ENCODE results near the gene PTPRE. TPM values are rescaled to one million over a fixed set of nuclear protein-coding genes. Genes with fewer than 3 reads are reported as not detected.
A peak's percentile ranks its signal among the peaks of the same experiment; 100 is the strongest.

The PTPRE gene
- total RNA-seq, 6 experiments from 2014 or later = 2.3 to 9.2 (median 2.7) TPM

GRCh38 chr10:128072046-128072445 lies 165.1 kb downstream of the PTPRE start:
- 65% methylated on average over 6 of the region's 6 CpGs for WGBS (ENCODE audit: insufficient coverage, low coverage, low lambda C conversion rate, missing lambda C conversion rate)
- Histone ChIP-seq H3K36me3 (peaks cover 0 to 2% (median 0%) of the 10 kb centered on the region in 4 donors), H3K9me3 (no peaks in the 10 kb centered on the region), H3K4me3 (no peak overlapping the region), H3K27ac (no peak overlapping the region), H3K27me3 (no peaks in the 10 kb centered on the region), H3K4me1 (no peaks in the 10 kb centered on the region)
- intact Hi-C loops (cut with DNase I) = loop anchor here in 1 of 2 donors (10.0 kb wide), 2 partner anchors 73 to 167 kb away; partner anchors contain the start of gene PTPRE
- DNase-seq (no peak), ATAC-seq (no peak)
- TF ChIP-seq POLR2A (IDR thresholded peaks at IDR 0.05) (no peak), CTCF (IDR thresholded peaks at IDR 0.05) (no peak)

DNA sequence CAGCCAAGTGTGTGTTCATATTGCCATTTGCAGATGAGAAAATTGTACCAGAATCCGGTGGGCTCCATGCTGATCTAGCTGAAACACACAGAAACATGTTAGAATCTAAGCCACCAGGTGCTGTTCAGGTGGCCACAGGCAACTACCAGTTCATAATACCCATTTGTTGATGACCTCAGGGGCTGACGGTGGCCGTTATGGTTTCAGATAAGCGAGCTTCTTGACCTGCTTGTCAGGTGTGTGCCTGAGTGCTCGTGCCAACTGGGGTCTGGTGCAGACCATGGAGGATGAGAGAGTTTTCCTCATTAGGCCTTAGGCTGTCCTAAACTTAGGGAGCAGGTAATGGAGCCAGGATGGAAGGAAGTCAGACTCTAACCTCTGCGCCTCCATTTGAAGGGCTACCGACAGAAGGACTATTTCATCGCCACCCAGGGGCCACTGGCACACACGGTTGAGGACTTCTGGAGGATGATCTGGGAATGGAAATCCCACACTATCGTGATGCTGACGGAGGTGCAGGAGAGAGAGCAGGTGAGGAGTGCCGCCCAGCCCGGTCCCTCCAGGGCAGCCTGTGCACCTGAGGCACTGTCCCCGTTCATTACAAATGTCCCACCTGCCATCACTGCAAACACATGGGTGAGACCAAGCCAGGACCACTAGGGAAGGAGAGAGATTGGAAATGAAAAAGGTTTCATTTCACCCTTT lies 166.2 kb downstream of the PTPRE start:
- DNase-seq (peak in 1 of 3 donors; percentile 38), ATAC-seq (no peak)
- Histone ChIP-seq H3K4me1 (no peaks in the 10 kb centered on the region), H3K27ac (no peak overlapping the region), H3K4me3 (no peak overlapping the region), H3K36me3 (no peaks in the 10 kb centered on the region), H3K9me3 (no peaks in the 10 kb centered on the region), H3K27me3 (no peaks in the 10 kb centered on the region)
- intact Hi-C loops (cut with DNase I) = loop anchor here in 1 of 2 donors (10.0 kb wide), 2 partner anchors 72 to 168 kb away; partner anchors contain the start of gene PTPRE
- 65% methylated on average over 3 of the region's 14 CpGs for WGBS (ENCODE audit: insufficient coverage, low coverage, low lambda C conversion rate, missing lambda C conversion rate)
- TF ChIP-seq POLR2A (IDR thresholded peaks at IDR 0.05) = no peak
- no peak for TF ChIP-seq CTCF (IDR thresholded peaks at IDR 0.05)

DNA sequence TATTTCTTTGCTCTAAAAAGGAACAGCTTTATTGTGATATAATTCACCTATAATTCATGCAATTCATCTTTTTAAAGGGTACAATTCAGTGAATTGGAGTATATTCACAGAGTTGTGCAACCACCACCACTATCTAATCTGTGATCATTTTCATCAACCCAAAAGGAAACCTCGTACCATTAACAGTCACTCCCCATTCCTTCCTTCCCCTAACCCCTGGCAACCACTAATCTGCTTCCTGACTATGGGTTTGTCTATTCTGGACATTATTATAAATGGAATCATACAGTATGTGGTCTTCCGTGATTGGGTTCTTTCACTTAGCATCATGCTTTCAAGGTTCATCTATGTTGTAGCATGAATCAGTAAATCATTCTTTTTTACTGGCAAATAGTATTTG lies 167.0 kb downstream of the PTPRE start:
- no peak overlapping the region for H3K27ac ChIP-seq
- H3K27me3 ChIP-seq = no peaks in the 10 kb centered on the region
- TF ChIP-seq CTCF (IDR thresholded peaks at IDR 0.05) = no peak
- TF ChIP-seq POLR2A (IDR thresholded peaks at IDR 0.05) = no peak
- ATAC-seq (no peak), DNase-seq (no peak)
- H3K4me1 ChIP-seq = no peaks in the 10 kb centered on the region
- WGBS (ENCODE audit: insufficient coverage, low coverage, low lambda C conversion rate, missing lambda C conversion rate) = 36% methylated on average over 2 of the region's 2 CpGs
- intact Hi-C loops (cut with DNase I) = loop anchor here in 1 of 2 donors (10.0 kb wide), 2 partner anchors 71 to 169 kb away; partner anchors contain the start of gene PTPRE
- H3K36me3 ChIP-seq = no peaks in the 10 kb centered on the region
- H3K4me3 ChIP-seq = no peak overlapping the region
- H3K9me3 ChIP-seq = no peaks in the 10 kb centered on the region

GRCh38 chr10:128074589-128074988 lies 167.7 kb downstream of the PTPRE start:
- Histone ChIP-seq H3K4me3 (no peak overlapping the region), H3K36me3 (no peaks in the 10 kb centered on the region), H3K9me3 (no peaks in the 10 kb centered on the region), H3K27me3 (no peaks in the 10 kb centered on the region), H3K27ac (no peak overlapping the region), H3K4me1 (no peaks in the 10 kb centered on the region)
- 89% methylated on average over 5 of the region's 5 CpGs for WGBS (ENCODE audit: insufficient coverage, low coverage, low lambda C conversion rate, missing lambda C conversion rate)
- peak in 1 of 3 donors; percentile 0 for DNase-seq
- TF ChIP-seq POLR2A (IDR thresholded peaks at IDR 0.05) (no peak), CTCF (IDR thresholded peaks at IDR 0.05) (no peak)
- no peak for ATAC-seq
- intact Hi-C loops (cut with DNase I) = loop anchor here in 1 of 2 donors (10.0 kb wide), 2 partner anchors 70 to 170 kb away; partner anchors contain the start of gene PTPRE

Data from right lobe of liver (tissue), 6 donors.